ENCODE measurements around the gene HIVEP1. TPM values are rescaled to one million over a fixed set of nuclear protein-coding genes. Genes with fewer than 3 reads are reported as not detected.
"Not testable (repeated sequence)": the region's sequence is repeated elsewhere in the genome, so short reads cannot be mapped to it uniquely, and the experiment has no call there.

The HIVEP1 gene
- total RNA-seq, 2 experiments from 2014 or later = 43.2 to 43.8 TPM

DNA sequence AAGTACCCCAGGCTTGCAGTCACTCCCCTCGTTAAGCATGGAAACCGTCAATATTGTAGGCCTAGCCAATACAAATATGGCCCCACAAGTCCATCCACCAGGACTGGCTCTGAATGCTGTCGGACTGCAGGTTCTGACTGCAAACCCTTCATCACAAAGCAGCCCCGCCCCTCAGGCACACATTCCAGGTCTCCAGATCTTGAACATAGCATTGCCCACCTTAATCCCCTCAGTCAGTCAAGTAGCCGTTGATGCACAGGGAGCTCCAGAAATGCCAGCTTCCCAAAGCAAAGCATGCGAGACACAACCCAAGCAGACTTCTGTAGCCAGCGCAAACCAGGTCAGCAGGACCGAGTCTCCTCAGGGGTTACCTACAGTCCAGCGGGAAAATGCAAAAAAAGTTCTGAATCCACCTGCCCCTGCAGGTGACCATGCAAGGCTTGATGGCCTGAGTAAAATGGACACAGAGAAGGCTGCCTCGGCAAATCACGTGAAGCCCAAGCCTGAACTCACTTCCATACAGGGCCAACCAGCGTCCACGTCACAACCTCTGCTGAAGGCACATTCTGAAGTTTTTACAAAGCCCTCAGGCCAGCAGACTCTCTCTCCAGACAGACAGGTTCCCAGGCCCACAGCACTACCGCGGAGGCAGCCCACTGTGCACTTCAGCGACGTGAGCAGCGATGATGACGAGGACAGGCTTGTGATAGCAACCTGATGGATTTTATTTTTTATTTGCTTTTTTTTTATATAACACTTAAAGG is 151.8 kb downstream of the HIVEP1 start:
- DNase-seq = no peak
- peaks cover 32% of the 10 kb centered on the region for H3K36me3 Mint-ChIP-seq
- no peak overlapping the region for H3K4me3 Mint-ChIP-seq
- no peak overlapping the region for H3K27ac Mint-ChIP-seq
- no peaks in the 10 kb centered on the region for H3K27me3 Mint-ChIP-seq
- H3K4me1 Mint-ChIP-seq (ENCODE audit: low read depth) = peaks cover 32% of the 10 kb centered on the region
- ChIA-PET POLR2A (no interaction called here), CTCF (no interaction called here)
- intact Hi-C loops (cut with micrococcal nuclease) = loop anchor here (5.0 kb wide), 1 partner anchor 68 kb away; no protein-coding TSS in a partner anchor
- no peaks in the 10 kb centered on the region for H3K9me3 Mint-ChIP-seq

DNA sequence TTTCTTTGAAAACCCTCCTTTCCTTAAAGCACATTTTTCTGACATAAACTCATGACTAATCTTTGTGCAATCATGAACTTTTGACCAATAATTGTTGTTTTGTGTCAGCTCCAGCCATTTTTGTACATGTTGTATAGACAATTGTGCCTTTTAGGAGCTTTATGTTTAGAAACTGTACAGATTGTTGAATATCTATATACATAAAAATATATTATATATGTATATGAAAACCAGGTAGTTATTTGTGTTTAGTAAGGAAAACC is 152.3 kb downstream of the HIVEP1 start:
- no peak for DNase-seq
- POLR2A ChIA-PET = no interaction called here
- CTCF ChIA-PET = no interaction called here
- no peaks in the 10 kb centered on the region for H3K27me3 Mint-ChIP-seq
- intact Hi-C loops (cut with micrococcal nuclease) = loop anchor here (5.0 kb wide), 1 partner anchor 68 kb away; no protein-coding TSS in a partner anchor
- no peak overlapping the region for H3K27ac Mint-ChIP-seq
- H3K4me1 Mint-ChIP-seq (ENCODE audit: low read depth) = peaks cover 34% of the 10 kb centered on the region
- no peak overlapping the region for H3K4me3 Mint-ChIP-seq
- no peaks in the 10 kb centered on the region for H3K9me3 Mint-ChIP-seq
- peaks cover 29% of the 10 kb centered on the region for H3K36me3 Mint-ChIP-seq

DNA sequence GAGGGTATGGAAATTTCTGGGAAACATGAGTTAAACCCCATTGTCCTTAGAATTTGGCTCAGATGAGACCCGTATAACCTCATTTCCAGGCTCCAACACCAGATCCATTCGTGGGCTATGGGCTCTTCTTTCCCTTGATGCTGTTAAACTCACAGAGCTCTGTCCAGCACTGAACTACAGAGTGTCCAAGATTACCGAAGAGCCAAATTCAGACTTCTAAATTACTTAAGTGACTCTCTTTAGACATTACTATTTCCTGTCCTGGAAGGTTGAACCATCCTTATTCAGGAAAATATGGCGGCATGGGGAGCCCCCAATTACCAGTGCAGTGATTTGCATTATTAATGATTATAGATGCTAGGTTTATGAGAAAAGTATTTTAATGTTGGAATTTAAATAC is 153.2 kb downstream of the HIVEP1 start:
- Mint-ChIP-seq H3K9me3 (no peaks in the 10 kb centered on the region), H3K27me3 (no peaks in the 10 kb centered on the region), H3K27ac (no peak overlapping the region), H3K36me3 (peaks cover 29% of the 10 kb centered on the region), H3K4me3 (no peak overlapping the region), H3K4me1 (ENCODE audit: low read depth) (peaks cover 30% of the 10 kb centered on the region)
- ChIA-PET CTCF (no interaction called here), POLR2A (no interaction called here)
- intact Hi-C loops (cut with micrococcal nuclease) = no loop called here
- no peak for DNase-seq

GRCh38 chr6:12165722-12166280 is 153.7 kb downstream of the HIVEP1 start:
- DNase-seq = no peak
- POLR2A ChIA-PET = no interaction called here
- Mint-ChIP-seq H3K27me3 (no peaks in the 10 kb centered on the region), H3K4me1 (ENCODE audit: low read depth) (peaks cover 29% of the 10 kb centered on the region), H3K36me3 (peaks cover 29% of the 10 kb centered on the region), H3K27ac (no peak overlapping the region), H3K9me3 (no peaks in the 10 kb centered on the region), H3K4me3 (no peak overlapping the region)
- intact Hi-C loops (cut with micrococcal nuclease) = no loop called here
- CTCF ChIA-PET = no interaction called here

GRCh38 chr6:12169377-12169776 is 157.3 kb downstream of the HIVEP1 start:
- Mint-ChIP-seq H3K27me3 (no peaks in the 10 kb centered on the region), H3K36me3 (peaks cover 4% of the 10 kb centered on the region), H3K9me3 (no peaks in the 10 kb centered on the region), H3K4me3 (no peak overlapping the region), H3K4me1 (ENCODE audit: low read depth) (peaks cover 3% of the 10 kb centered on the region), H3K27ac (no peak overlapping the region)
- DNase-seq = no peak
- CTCF ChIA-PET = no interaction called here
- intact Hi-C loops (cut with micrococcal nuclease) = no loop called here
- POLR2A ChIA-PET = no interaction called here

DNA sequence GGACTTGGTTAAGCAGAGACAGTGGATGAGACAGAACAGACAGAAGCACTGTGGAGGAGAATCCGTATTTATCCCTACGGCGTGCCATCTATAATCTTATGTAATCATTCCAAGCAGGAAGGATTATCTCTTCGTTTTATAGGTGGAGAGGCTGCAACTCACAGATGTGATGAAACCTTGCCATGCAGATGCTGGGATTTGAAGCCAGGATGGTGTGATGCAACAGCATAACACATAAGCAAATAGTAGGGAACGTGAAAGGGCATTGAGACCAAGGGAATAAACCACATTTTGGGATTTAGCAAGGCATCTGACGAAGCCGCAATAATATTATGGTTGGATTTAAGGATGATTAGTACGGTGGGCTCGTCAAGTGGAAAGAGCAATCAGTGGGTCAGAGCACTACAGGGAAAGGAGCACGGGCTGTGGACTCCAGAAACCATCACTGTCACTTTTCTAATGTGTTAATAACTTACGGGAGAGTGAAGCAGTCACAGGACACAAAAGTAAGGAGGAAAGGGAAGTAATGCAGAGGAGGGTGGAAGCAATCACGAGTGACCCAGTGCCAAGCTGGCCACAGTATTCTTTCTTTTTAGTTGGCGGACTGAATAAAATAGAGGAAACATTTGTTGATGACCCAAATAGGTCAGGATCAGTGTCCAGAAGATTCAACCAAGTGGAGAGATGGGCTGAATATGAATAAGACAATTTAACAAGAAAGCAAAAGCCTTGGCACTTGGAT is 158.4 kb downstream of the HIVEP1 start:
- H3K27me3 Mint-ChIP-seq = no peaks in the 10 kb centered on the region
- ChIA-PET POLR2A (no interaction called here), CTCF (no interaction called here)
- H3K36me3 Mint-ChIP-seq = no peaks in the 10 kb centered on the region
- H3K27ac Mint-ChIP-seq = no peak overlapping the region
- H3K4me1 Mint-ChIP-seq (ENCODE audit: low read depth) = peaks cover 3% of the 10 kb centered on the region
- H3K9me3 Mint-ChIP-seq = no peaks in the 10 kb centered on the region
- no peak overlapping the region for H3K4me3 Mint-ChIP-seq
- intact Hi-C loops (cut with micrococcal nuclease) = no loop called here
- DNase-seq = no peak

- peaks cover 1% of the 10 kb centered on the region for H3K9me3 Mint-ChIP-seq
Measured at GRCh38 chr6:12171717-12172116, 159.6 kb downstream of the HIVEP1 start.

GRCh38 chr6:12172572-12172971 is 160.5 kb downstream of the HIVEP1 start:
- ChIA-PET POLR2A (no interaction called here), CTCF (no interaction called here)
- peaks cover 5% of the 10 kb centered on the region for H3K9me3 Mint-ChIP-seq
- peaks cover 4% of the 10 kb centered on the region for H3K36me3 Mint-ChIP-seq
- H3K27ac Mint-ChIP-seq = no peak overlapping the region
- H3K4me3 Mint-ChIP-seq = no peak overlapping the region
- peaks cover 3% of the 10 kb centered on the region for H3K4me1 Mint-ChIP-seq (ENCODE audit: low read depth)
- H3K27me3 Mint-ChIP-seq = no peaks in the 10 kb centered on the region
- DNase-seq = no peak
- intact Hi-C loops (cut with micrococcal nuclease) = no loop called here

More at GRCh38 chr6:12171717-12172116, 159.6 kb downstream of the HIVEP1 start:
- Mint-ChIP-seq H3K27ac (no peak overlapping the region), H3K36me3 (peaks cover 2% of the 10 kb centered on the region), H3K4me3 (no peak overlapping the region), H3K4me1 (ENCODE audit: low read depth) (peaks cover 3% of the 10 kb centered on the region), H3K27me3 (no peaks in the 10 kb centered on the region)
- ChIA-PET CTCF (no interaction called here), POLR2A (no interaction called here)
- DNase-seq = no peak
- intact Hi-C loops (cut with micrococcal nuclease) = no loop called here

DNA sequence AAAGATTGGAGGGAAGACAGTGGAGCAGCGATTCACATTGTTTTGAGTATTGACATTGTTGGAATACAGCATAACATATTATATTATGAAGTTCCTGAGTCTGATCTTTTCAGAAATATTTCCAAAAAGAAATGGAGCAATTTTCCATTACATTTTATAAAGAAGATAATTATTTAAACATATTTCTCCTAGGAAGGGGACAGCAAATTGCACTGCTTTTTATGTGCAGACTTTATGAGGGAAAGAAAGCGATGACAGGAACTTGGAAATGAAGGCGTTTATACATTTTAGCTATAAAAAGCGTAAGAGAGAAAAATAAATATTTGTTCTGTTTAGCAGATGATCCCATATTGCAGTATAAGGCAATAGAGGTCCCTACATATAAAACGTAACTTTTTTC is 161.1 kb downstream of the HIVEP1 start:
- POLR2A ChIA-PET = no interaction called here
- Mint-ChIP-seq H3K27me3 (no peaks in the 10 kb centered on the region), H3K27ac (no peak overlapping the region), H3K9me3 (peaks cover 5% of the 10 kb centered on the region), H3K36me3 (peaks cover 4% of the 10 kb centered on the region), H3K4me3 (no peak overlapping the region), H3K4me1 (ENCODE audit: low read depth) (peaks cover 3% of the 10 kb centered on the region)
- DNase-seq = no peak
- intact Hi-C loops (cut with micrococcal nuclease) = no loop called here
- CTCF ChIA-PET = no interaction called here

DNA sequence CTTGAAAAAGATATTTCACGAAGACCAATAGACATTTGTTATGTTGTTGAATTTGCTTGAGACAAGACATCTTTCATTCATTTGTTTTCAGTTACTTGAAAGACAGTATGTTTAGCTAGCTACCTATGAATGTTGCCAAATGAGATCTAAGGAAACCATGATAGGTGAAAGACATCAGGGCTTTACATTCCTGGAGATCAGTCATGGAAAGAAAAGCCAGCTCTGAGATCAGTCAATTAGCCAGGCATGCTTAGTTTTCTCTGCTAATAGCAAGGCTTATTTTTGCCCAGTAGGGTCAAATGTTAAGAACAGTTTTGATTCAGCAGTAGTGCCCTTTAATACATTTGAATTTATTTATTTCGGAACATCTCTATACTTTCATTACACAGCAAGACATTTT is 161.5 kb downstream of the HIVEP1 start:
- Mint-ChIP-seq H3K4me1 (ENCODE audit: low read depth) (peaks cover 3% of the 10 kb centered on the region), H3K36me3 (peaks cover 4% of the 10 kb centered on the region), H3K27ac (no peak overlapping the region), H3K27me3 (no peaks in the 10 kb centered on the region), H3K9me3 (peaks cover 5% of the 10 kb centered on the region), H3K4me3 (no peak overlapping the region)
- DNase-seq = no peak
- ChIA-PET CTCF (no interaction called here), POLR2A (no interaction called here)
- intact Hi-C loops (cut with micrococcal nuclease) = no loop called here

GRCh38 chr6:12174878-12175277 is 162.8 kb downstream of the HIVEP1 start:
- ChIA-PET POLR2A (no interaction called here), CTCF (no interaction called here)
- intact Hi-C loops (cut with micrococcal nuclease) = no loop called here
- no peaks in the 10 kb centered on the region for H3K4me1 Mint-ChIP-seq (ENCODE audit: low read depth)
- no peak overlapping the region for H3K4me3 Mint-ChIP-seq
- H3K27me3 Mint-ChIP-seq = no peaks in the 10 kb centered on the region
- peaks cover 5% of the 10 kb centered on the region for H3K9me3 Mint-ChIP-seq
- no peak for DNase-seq
- H3K27ac Mint-ChIP-seq = no peak overlapping the region
- peaks cover 4% of the 10 kb centered on the region for H3K36me3 Mint-ChIP-seq

DNA sequence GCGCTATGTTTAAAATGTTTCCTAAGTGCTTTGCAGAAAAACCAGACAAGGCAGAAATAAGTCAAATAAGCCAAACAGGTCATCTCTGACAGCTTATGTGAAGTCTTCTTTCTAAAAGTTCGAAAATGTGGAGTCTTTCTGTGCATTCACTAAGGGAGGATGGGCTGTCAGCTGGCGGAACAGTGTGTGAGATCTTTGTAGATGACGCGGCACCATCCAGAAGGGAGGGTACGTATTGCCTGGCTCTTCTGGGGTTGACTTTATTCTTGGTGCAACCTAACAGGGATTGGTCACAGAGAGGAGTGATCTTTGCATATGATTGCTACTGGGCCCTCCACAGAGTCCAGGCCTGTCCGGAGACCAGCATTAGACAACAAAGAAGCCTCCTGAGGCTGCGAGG is 163.5 kb downstream of the HIVEP1 start:
- no peaks in the 10 kb centered on the region for H3K4me1 Mint-ChIP-seq (ENCODE audit: low read depth)
- no peak overlapping the region for H3K27ac Mint-ChIP-seq
- no peak overlapping the region for H3K4me3 Mint-ChIP-seq
- intact Hi-C loops (cut with micrococcal nuclease) = no loop called here
- H3K27me3 Mint-ChIP-seq = no peaks in the 10 kb centered on the region
- ChIA-PET POLR2A (no interaction called here), CTCF (no interaction called here)
- no peak for DNase-seq
- peaks cover 5% of the 10 kb centered on the region for H3K9me3 Mint-ChIP-seq
- H3K36me3 Mint-ChIP-seq = peaks cover 4% of the 10 kb centered on the region

- H3K27ac Mint-ChIP-seq; CTCF ChIA-PET; H3K4me3 Mint-ChIP-seq; DNase-seq; H3K27me3 Mint-ChIP-seq; H3K4me1 Mint-ChIP-seq (ENCODE audit: low read depth); H3K36me3 Mint-ChIP-seq; H3K9me3 Mint-ChIP-seq; POLR2A ChIA-PET; intact Hi-C loops (cut with micrococcal nuclease): not testable (repeated sequence)
Measured at GRCh38 chr6:12176782-12177181, 164.7 kb downstream of the HIVEP1 start.
